GM18868 (cell line): ENCODE results near the gene SLC44A5.
A peak's percentile ranks its signal among the peaks of the same experiment; 100 is the strongest.
"Not testable (repeated sequence)": the region's sequence is repeated elsewhere in the genome, so short reads cannot be mapped to it uniquely, and the experiment has no call there.

ENCODE experiments used
- ATAC-seq: cut with Tn5 transposase; IDR thresholded peaks from one replicate; pipeline ENCODE4 v1.9.1; 2021; ENCODE audit warnings: mild to moderate bottlenecking, moderate library complexity; ENCODE audit not compliant: unreplicated experiment

SLC44A5 gene

DNA sequence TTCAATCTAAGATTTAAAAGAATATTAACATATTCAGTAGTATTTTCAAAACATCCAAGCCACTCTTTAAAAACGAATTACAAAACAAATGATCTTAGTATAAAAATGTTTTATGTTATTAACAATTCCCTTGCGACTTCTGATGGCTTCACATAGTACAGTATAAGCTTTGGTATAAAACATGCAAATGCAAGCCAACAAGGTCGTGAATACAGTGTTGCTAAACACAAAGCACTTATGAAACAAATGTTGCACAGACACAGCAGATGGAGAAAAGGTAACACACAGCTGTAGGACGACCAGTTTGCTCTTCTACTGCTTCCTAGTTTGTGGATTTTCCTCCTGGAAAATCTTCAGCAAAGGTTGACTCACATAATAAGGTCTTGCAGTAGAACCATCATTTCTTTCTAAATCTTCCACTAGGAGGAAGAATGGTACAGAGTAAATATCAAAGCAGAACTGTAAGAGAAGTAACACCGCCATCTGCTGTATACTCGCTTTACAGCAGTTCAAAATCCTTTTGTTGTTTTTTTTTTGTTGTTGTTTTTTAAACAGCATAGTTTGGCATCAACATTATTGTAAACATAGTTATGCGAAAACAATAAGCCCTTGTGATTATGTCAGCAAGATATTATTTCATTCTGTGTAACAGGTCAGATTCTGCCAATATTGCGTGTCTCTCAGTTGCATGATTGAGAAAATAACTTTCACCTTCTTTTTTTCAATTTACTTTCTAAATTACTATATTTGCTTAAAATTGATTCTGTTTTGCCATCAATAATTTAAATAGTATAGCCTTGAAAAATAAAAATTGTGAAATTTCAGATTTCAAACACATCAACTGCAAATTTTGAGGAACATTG lies 407.3 kb downstream of the SLC44A5 start:
- ATAC-seq = peak; percentile 94

DNA sequence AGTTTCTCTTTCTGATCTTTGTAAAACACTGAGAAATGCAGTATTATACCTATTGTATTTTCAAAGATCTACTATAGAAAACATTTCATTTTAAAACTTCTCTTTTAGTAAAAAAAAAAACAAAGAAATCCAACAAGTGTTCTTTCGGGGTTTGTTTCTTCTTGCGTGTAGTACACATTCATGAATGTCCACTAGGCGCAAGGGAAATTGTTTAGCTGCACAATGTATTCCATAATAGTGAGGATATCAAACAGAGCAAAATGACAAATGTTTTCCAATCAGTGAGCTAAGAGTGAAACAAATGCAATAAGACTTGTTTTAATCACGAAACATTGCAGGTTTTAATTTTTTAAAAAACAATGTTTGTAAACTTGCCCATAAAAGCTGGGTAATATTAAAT lies 408.2 kb downstream of the SLC44A5 start:
- no peak for ATAC-seq

DNA sequence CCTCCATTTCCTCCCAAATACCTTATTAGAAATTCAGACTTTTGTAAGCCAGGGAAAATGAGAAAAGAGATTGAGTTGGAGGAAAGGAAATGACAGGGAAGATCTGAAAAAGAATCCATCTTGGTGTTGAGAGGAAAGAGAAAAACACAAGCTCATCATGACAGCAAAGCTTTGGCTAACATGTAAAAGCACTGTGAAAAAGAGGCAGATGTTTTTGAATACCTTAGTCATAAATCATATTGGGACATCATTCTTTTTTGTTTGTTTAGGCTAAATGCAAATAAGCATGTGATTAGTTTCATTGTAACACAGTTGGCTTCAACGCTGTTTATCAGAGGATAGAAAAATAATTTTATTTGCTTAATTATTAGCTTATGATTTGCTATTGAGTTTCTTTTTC lies 412.2 kb downstream of the SLC44A5 start:
- no peak for ATAC-seq

- ATAC-seq = no peak
These were observed 412.8 kb downstream of the SLC44A5 start for GRCh38 chr1:75198163-75198562.

GRCh38 chr1:75188892-75189291 lies 422.0 kb downstream of the SLC44A5 start:
- ATAC-seq = no peak

DNA sequence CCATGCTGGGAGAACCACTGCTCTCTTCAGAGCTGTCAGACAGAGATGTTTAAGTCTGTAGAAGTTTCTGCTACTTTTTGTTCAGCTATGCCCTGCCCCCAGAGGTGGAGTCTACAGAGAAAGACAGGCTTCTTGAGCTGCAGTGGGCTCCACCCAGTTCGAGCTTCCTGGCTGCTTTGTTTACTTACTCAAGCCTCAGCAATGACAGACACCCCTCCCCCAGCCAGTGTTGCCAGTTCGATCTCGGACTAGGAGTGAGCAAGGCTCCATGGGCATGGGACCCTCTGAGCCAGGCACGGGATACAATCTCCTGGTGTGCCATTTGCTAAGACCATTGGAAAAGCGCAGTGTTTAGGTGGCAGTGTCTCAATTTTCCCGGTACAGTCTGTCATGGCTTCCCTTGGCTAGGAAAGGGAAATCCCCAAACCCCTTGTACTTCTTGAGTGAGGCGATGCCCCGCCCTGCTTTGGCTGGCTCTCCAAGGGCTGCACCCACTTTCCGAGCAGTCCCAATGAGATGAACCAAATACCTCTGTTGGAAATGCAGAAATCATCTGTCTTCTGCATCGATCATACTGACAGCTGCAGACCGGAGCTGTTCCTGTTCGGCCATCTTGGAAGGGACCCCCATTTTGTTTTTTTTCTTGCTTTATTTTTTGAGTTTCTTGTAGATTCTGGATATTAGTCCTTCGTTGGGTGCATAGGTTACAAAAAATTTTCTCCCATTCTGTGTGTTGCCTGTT lies 429.5 kb downstream of the SLC44A5 start:
- not testable (repeated sequence) for ATAC-seq

- no peak for ATAC-seq
These were observed 436.7 kb downstream of the SLC44A5 start for GRCh38 chr1:75174031-75174760.

DNA sequence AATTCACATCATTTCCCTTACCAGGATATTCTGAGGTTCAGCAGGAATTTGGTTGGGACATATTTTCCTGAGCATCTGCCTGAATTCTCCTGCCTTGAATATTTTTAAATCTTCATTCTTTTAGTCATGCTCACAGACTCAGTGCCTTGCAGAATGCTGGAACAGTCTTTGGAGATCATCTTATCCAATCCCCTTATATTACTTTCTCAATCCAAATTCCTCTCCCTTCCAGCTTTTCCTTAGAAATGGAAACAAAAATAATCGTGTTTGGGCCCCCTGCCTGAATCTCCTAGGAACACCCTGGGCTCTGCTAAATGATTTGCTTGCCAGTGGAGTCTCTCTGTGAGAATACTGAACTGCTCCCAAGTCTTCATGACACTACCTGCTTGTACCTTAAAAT lies 438.4 kb downstream of the SLC44A5 start:
- ATAC-seq = no peak

DNA sequence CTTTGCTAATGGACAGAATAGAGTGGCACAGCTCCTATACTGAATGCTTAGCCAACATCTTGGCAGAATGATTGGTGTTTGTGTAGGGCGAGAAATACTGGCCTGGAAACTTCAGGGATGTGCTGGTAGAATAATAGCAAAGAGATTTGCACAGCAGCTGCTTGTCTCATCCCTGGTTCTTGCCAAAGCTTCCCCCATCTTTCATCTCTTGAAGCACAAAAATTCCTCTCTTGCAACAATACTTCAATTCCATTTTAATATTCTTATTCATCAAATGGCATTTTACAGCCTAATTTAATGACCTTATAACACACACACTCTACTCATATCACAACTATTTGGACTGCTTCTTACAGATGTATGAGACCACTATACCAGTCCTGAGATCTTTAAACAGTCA lies 439.0 kb downstream of the SLC44A5 start:
- no peak for ATAC-seq

DNA sequence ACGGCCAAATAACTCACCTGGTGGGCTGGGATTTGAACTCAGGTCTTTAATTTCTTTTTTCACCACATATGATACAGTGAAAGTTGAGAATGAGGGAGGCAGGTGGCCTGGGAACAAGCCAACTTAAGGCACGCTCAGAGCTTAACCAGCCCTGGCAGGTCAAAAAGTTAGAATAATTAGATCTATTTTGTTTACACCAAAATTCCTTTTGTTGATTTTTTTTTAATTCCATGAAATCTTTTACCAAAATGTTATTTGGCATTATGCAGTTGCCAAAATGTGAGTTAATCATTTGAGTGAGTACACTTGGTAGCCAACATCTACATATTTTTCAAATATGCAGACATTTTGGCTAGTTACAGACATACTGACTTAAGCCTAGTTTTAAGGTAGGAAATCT lies 439.9 kb downstream of the SLC44A5 start:
- no peak for ATAC-seq

DNA sequence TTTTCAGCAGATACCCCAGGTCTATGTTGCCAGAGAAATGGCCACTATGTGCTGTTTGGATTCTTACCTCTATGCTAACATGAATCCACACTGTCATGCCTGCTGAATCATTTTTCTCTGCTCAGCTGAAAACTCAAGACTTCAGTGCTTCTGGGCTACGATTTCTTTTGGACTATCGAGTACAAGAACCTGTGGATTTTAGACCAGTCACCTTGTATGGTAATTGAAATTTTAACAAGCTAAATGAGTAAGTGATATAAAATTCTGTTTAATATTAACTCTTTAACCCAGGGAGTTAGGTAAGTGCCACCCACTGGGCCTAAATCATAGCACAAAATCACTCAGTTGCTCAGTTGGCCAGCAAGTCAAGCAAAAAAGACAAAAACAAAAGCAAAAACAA lies 440.9 kb downstream of the SLC44A5 start:
- no peak for ATAC-seq

- no peak for ATAC-seq
These were observed 444.1 kb downstream of the SLC44A5 start for GRCh38 chr1:75166821-75167220.

GRCh38 chr1:75165264-75165663 lies 445.6 kb downstream of the SLC44A5 start:
- peak; percentile 79 for ATAC-seq

DNA sequence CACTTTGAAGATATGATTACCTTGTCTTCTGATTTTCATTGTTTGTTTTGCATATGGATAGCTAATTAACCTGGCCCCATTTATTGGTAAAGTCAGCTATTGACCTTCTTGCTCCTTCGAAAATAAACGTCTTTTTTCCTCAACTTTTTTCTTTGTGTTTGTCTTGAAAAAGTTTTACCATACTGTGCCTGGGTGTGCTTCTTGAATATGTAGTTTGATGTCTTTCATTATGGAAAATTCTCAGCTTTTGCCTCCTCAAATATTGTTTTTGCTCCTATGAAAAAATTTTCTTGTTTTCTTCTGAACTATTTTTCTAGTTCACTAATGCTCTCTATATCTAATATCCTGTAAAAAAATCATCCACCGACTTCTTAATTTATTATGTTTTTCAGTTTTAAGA lies 451.8 kb downstream of the SLC44A5 start:
- ATAC-seq = no peak
